Spleen (tissue), 11 donors: ENCODE data around the gene UBR4. TPM values are rescaled to one million over a fixed set of nuclear protein-coding genes. Genes with fewer than 3 reads are reported as not detected.
A peak's percentile ranks its signal among the peaks of the same experiment; 100 is the strongest.

Experiments used
- DNase-seq: peaks from one replicate; pipeline ENCODE4 v3.0.0-alpha.2; 2020
- H3K27ac ChIP-seq, 8 donors: fragments of 200-600 bp; sonication (generic) in 7 of 8; 1 replicate in 4 of 8; 2 replicates in 4 of 8; pipeline versions ENCODE4 v1.5.0 to v1.8.0; 2016 to 2021; ENCODE audit warnings: inconsistent platforms in 4 of 8, mild to moderate bottlenecking in 4 of 8, moderate library complexity in 1 of 8
- H3K27me3 ChIP-seq, 7 donors: fragments of 200-600 bp; sonication (generic) in 6 of 7; replicated peaks in 1 of 7; 1 replicate in 4 of 7; 2 replicates in 3 of 7; pipeline versions ENCODE4 v1.5.0 to v1.8.0; 2016 to 2021; ENCODE audit warnings: inconsistent platforms in 3 of 7, mild to moderate bottlenecking in 1 of 7
- H3K36me3 ChIP-seq, 6 donors: fragments of 200-600 bp; sonication (generic) in 5 of 6; 1 replicate in 4 of 6; 2 replicates in 2 of 6; pipeline versions ENCODE4 v1.5.0 to v1.8.0; 2016 to 2021; ENCODE audit warnings: inconsistent platforms in 2 of 6
- H3K4me1 ChIP-seq, 6 donors: fragments of 200-600 bp; sonication (generic) in 5 of 6; 1 replicate in 3 of 6; 2 replicates in 3 of 6; pipeline versions ENCODE4 v1.5.0 to v1.8.0; 2016 to 2021; ENCODE audit warnings: inconsistent platforms in 3 of 6
- H3K4me3 ChIP-seq, 8 donors: fragments of 200-600 bp; sonication (generic) in 7 of 8; 1 replicate in 4 of 8; 2 replicates in 4 of 8; pipeline versions ENCODE4 v1.5.0 to v1.8.0; 2016 to 2021; ENCODE audit warnings: inconsistent platforms in 4 of 8, mild to moderate bottlenecking in 4 of 8, moderate library complexity in 2 of 8
- H3K9me3 ChIP-seq, 8 donors: fragments of 200-600 bp; sonication (generic) in 7 of 8; 1 replicate in 4 of 8; 2 replicates in 4 of 8; pipeline versions ENCODE4 v1.5.0 to v1.8.0; 2016 to 2021; ENCODE audit warnings: inconsistent platforms in 4 of 8
- POLR2A ChIP-seq, 3 donors: fragments of 450-650 bp; IDR thresholded peaks; one replicate each; pipeline ENCODE4 v1.5.1; 2017; ENCODE audit warnings: antibody characterized with exemption in 3 of 3, mild to moderate bottlenecking in 1 of 3
- POLR2AphosphoS5 ChIP-seq, 3 donors: sonication (generic); formaldehyde crosslinking; IDR thresholded peaks; one replicate each; pipeline ENCODE4 v1.5.1; 2017; ENCODE audit warnings: antibody characterized with exemption in 3 of 3
- WGBS, 5 donors: extraction: QIAGEN DNeasy Blood & Tissue Kit in 3 of 5; methylation state at CpG; one replicate each; pipeline versions ENCODE4 v1.1.5 to v1.1.7; 2013 to 2018; 5-methylcytosine and 5-hydroxymethylcytosine counted together
- intact Hi-C: fragments of 100-400 bp; cut with DNase I; formaldehyde crosslinking; loops from one replicate; pipeline ENCODE4 v1.15.0; 2023; ENCODE audit warnings: low total_unique reads
- polyA plus RNA-seq, 3 donors: library from polyadenylated mRNA; stranded (reverse); fragments of 200-250 nt; gene quantifications; one replicate each; pipeline ENCODE4 v1.2.1, GENCODE V29; 2013
- total RNA-seq, 7 donors: library from RNA; depleted of rRNA in 3 of 7; stranded (reverse); fragments of >200 nt in 3 of 7; fragmentation: NEBNext Ultra II Directional in 4 of 7; extraction: Animal tissue kit (Norgen Biotek cat#: 25700) in 4 of 7; gene quantifications; one replicate each; pipeline versions ENCODE4 v1.1.0 to v1.2.1, GENCODE V29; 2016 to 2021
- TF ChIP-seq, protein P1 (sequence below), 11 experiments: fragments of 200-600 bp in 7 of 11; fragments of 450-650 bp in 4 of 11; sonication (generic) in 4 of 11; IDR thresholded peaks in 8 of 11; conservative IDR thresholded peaks in 3 of 11; 1 replicate in 7 of 11; 2 replicates in 4 of 11; pipeline versions ENCODE4 v1.4.0 to v1.8.0; 2016 to 2021; ENCODE audit warnings: antibody characterized with exemption in 11 of 11, inconsistent platforms in 4 of 11, mild to moderate bottlenecking in 1 of 11
- donor health status: healthy with polysubstance abuse.
- donor health status: DM: no; HTN: no; CAD: no; lungs with moderate emphysema.
- donor health status: DM: no; HTN: no; CAD: no.
- donor health status: Bipolar disorder and iron deficiency.
- donor health status: healthy.
- donor health status: DM: no; HTN: no; CAD: no.
- donor health status: DM: yes; HTN: yes; CAD: no.

The UBR4 gene
- total and polyA plus RNA-seq, 10 donors: 72.5 to 184 (median 149) TPM

DNA sequence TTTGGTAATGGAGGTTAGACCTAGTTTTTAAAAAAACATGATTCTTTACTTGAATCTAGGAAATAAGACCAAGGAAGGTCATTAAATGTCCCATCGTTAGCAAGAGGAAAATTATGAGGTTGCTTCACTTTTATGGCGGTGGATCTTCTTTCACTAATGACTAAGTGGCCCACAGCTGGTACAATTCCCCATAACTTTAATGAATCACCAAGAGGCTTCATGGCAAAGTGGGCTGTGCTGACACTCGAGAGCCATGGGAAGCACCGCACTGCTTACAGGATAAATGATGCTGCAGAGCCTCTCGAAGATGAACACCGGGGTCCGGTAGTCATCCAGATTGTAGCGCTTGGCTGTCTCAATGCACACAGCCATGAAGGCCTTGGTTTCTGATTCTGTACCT lies 108.8 kb downstream of the UBR4 start:
- intact Hi-C loops: no loop called here
- no peak overlapping the region for H3K27ac ChIP-seq

DNA sequence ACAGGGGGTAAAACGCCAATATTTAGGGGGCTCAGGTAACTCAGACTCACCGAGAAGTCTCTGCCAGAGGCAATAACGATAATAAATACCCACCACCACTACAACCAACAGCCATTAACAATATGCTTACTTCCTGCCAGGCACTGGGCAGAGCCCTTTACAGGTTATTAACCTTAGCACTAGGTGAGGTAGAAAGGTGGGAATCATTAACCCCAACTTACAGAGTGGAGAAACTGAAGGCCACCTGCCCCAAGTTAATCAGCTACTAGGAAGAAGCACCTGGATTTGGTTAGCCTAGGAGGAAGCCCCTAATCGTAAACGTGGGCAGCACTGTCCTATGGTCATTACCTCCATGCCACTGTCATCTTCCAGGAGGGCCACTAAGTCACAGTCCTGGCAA lies 110.0 kb downstream of the UBR4 start:
- Histone ChIP-seq H3K9me3 (no peaks in the 10 kb centered on the region), H3K27ac (no peak overlapping the region), H3K4me1 (peaks cover 0 to 7% (median 0%) of the 10 kb centered on the region in 6 donors), H3K27me3 (no peaks in the 10 kb centered on the region), H3K36me3 (peaks cover 10 to 100% (median 98%) of the 10 kb centered on the region in 6 donors), H3K4me3 (no peak overlapping the region)
- DNase-seq: no peak
- intact Hi-C loops: no loop called here
- TF ChIP-seq POLR2A (IDR thresholded peaks at IDR 0.05): no peak
- TF ChIP-seq POLR2AphosphoS5 (IDR thresholded peaks at IDR 0.05): no peak
- TF ChIP-seq, protein P1, sequence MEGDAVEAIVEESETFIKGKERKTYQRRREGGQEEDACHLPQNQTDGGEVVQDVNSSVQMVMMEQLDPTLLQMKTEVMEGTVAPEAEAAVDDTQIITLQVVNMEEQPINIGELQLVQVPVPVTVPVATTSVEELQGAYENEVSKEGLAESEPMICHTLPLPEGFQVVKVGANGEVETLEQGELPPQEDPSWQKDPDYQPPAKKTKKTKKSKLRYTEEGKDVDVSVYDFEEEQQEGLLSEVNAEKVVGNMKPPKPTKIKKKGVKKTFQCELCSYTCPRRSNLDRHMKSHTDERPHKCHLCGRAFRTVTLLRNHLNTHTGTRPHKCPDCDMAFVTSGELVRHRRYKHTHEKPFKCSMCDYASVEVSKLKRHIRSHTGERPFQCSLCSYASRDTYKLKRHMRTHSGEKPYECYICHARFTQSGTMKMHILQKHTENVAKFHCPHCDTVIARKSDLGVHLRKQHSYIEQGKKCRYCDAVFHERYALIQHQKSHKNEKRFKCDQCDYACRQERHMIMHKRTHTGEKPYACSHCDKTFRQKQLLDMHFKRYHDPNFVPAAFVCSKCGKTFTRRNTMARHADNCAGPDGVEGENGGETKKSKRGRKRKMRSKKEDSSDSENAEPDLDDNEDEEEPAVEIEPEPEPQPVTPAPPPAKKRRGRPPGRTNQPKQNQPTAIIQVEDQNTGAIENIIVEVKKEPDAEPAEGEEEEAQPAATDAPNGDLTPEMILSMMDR (IDR thresholded peaks at IDR 0.05 in 8 of 11, conservative IDR thresholded peaks at IDR 0.05 in 3 of 11): no peak
- WGBS, 5 donors: 91 to 97% (median 95%) methylated on average over 5 of the region's 5 CpGs

More for the DNA sequence above, 108.8 kb downstream of the UBR4 start:
- DNase-seq: no peak
- H3K4me1 ChIP-seq: peaks cover 0 to under 1% (median 0%) of the 10 kb centered on the region in 6 donors
- H3K4me3 ChIP-seq: no peak overlapping the region
- TF ChIP-seq, protein P1 (IDR thresholded peaks at IDR 0.05 in 8 of 11, conservative IDR thresholded peaks at IDR 0.05 in 3 of 11): no peak
- TF ChIP-seq POLR2AphosphoS5 (IDR thresholded peaks at IDR 0.05) (no peak), POLR2A (IDR thresholded peaks at IDR 0.05) (no peak)
- no peaks in the 10 kb centered on the region for H3K9me3 ChIP-seq
- H3K36me3 ChIP-seq: peaks cover 10 to 100% (median 98%) of the 10 kb centered on the region in 6 donors
- 93 to 97% (median 94%) methylated on average over 8 of the region's 8 CpGs for WGBS, 5 donors
- H3K27me3 ChIP-seq: no peaks in the 10 kb centered on the region

DNA sequence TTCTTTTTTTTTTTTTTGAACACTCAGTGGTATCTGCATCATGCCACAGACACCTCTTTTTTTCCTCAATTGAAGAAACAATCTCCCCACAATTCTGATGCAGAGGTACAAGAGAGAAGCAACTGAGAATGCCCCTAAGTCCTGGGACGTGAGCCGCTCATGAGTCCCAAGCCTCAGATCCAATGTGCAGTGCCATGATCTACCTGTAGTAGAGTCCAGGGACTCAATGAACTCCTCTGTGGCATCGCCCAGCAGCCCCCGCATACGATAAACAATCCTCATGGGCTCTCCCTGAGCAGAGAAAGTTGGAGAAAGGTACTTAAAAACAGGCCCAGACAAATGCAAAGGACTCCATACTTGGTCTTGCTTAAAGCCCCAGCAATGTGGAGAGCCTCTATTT lies 113.1 kb downstream of the UBR4 start:
- no peak overlapping the region for H3K4me3 ChIP-seq
- no peaks in the 10 kb centered on the region for H3K9me3 ChIP-seq
- intact Hi-C loops: loop anchor here (10.0 kb wide), 1 partner anchor 192 kb away; the partner anchor contains the start of gene ALDH4A1
- no peak for DNase-seq
- peaks cover 16 to 100% (median 99%) of the 10 kb centered on the region in 6 donors for H3K36me3 ChIP-seq
- no peak for TF ChIP-seq POLR2A (IDR thresholded peaks at IDR 0.05)
- TF ChIP-seq, protein P1 (IDR thresholded peaks at IDR 0.05 in 8 of 11, conservative IDR thresholded peaks at IDR 0.05 in 3 of 11): no peak
- no peak for TF ChIP-seq POLR2AphosphoS5 (IDR thresholded peaks at IDR 0.05)
- 93 to 97% (median 96%) methylated on average over 5 of the region's 5 CpGs for WGBS, 5 donors
- H3K4me1 ChIP-seq: peaks cover 0 to 7% (median 0%) of the 10 kb centered on the region in 6 donors
- H3K27ac ChIP-seq: no peak overlapping the region
- H3K27me3 ChIP-seq: no peaks in the 10 kb centered on the region

DNA sequence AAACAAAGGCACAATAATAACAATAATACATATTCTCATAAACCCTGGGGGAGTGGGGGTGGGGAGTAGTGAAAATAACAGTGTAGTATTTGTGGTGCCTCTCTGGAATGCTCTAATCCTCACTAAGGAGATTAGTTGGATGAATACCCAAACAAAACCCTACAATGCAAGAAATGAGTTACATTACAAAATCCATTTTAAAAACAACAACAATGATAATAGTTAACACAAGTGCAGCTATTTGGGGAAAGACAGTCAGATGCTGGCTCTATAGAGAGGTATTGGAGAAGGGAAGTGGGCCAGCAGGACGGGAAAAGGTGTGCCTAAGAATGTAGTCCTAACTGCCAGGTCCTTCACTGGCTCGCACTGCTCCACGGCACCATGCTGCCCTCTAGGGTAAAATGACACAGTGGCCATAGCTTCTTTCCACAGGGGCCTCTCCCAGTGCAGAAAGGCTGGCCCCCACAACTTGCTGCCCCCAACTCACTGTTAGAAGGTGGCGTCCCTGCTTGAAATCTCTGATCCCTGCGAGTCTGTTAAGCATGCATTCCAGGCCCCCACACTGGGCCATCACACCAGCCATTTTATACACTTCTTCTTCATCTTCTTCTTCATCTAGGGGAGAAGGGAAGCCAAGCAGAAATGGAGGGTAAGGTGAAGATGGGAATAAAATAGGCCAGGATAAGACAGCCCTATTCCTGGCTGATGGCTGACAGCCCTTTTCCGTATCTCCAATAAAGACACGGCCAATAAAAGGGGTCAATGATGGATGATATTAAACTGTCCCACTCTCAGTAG lies 113.8 kb downstream of the UBR4 start:
- Histone ChIP-seq H3K27me3 (no peaks in the 10 kb centered on the region), H3K27ac (no peak overlapping the region), H3K4me3 (no peak overlapping the region), H3K4me1 (peaks cover 0 to 7% (median 0%) of the 10 kb centered on the region in 6 donors), H3K9me3 (no peaks in the 10 kb centered on the region), H3K36me3 (peaks cover 16 to 100% (median 98%) of the 10 kb centered on the region in 6 donors)
- TF ChIP-seq POLR2A (IDR thresholded peaks at IDR 0.05) (no peak), POLR2AphosphoS5 (IDR thresholded peaks at IDR 0.05) (peak in 1 of 3 donors; percentile 26)
- TF ChIP-seq, protein P1 (IDR thresholded peaks at IDR 0.05 in 8 of 11, conservative IDR thresholded peaks at IDR 0.05 in 3 of 11): peak in 9 of 11 experiments; percentile 16 to 60 (median 42)
- DNase-seq: no peak
- intact Hi-C loops: loop anchor here (10.0 kb wide), 1 partner anchor 191 kb away; the partner anchor contains the start of gene ALDH4A1
- 76 to 92% (median 81%) methylated on average over 7 of the region's 7 CpGs for WGBS, 5 donors
